ENCODE data around the gene ETV6. TPM values are rescaled to one million over a fixed set of nuclear protein-coding genes. Genes with fewer than 3 reads are reported as not detected.
A peak's percentile ranks its signal among the peaks of the same experiment; 100 is the strongest.

Gene ETV6
- total RNA-seq, 2 experiments from 2014 or later: 17.1 to 19.3 TPM

- H3K79me2 ChIP-seq (ENCODE audit: insufficient read depth, low read depth, low read length): peaks cover 31% of the 10 kb centered on the region; the same call in 1 of the 2 replicates
- no peak overlapping the region for H2AFZ ChIP-seq (ENCODE audit: low read length)
- peaks cover 6% of the 10 kb centered on the region; the same call in 1 of the 2 replicates for H3K36me3 ChIP-seq (ENCODE audit: insufficient read depth, low read length)
- CTCF ChIA-PET (ENCODE audit: unreplicated experiment): interaction anchor here (2.4 kb wide), 1 partner anchor 30 kb away, joined by 6 read pairs; no protein-coding TSS in a partner anchor
- peak overlapping the region; percentile 78 for H3K4me2 ChIP-seq (ENCODE audit: low read length)
- no peak for TF ChIP-seq EZH2phosphoT487 (IDR thresholded peaks at IDR 0.05; ENCODE audit: borderline replicate concordance, low read depth, low read length)
- no peak for TF ChIP-seq CTCF (conservative IDR thresholded peaks at IDR 0.05; ENCODE audit: low read length)
- POLR2A ChIA-PET: interaction anchor here (0.6 to 9.8 kb wide), 5 partner anchors 20 to 256 kb away, joined by 3 to 201 read pairs (median 12); partner anchors contain the start of gene ETV6
- no peaks in the 10 kb centered on the region for H3K9me2 ChIP-seq (ENCODE audit: insufficient read depth, low read length)
- intact Hi-C loops (cut with micrococcal nuclease; ENCODE audit: unreplicated experiment): loop anchor here (5.0 kb wide), 1 partner anchor 146 kb away; no protein-coding TSS in a partner anchor
- H3K27ac ChIP-seq (ENCODE audit: low read depth, low read length, poor library complexity, severe bottlenecking): peak overlapping the region; percentile 91
- BruUV-seq (replicated peaks): no TSS peak
- H3K4me1 ChIP-seq (ENCODE audit: insufficient read depth, low read length, poor library complexity, severe bottlenecking): peaks cover 100% of the 10 kb centered on the region
- no peaks in the 10 kb centered on the region for H3K9me3 ChIP-seq (ENCODE audit: low read length)
- DNase-seq (ENCODE audit: low spot score): no peak
- peak overlapping the region; percentile 8 for H3K4me3 ChIP-seq (ENCODE audit: low read depth, low read length, poor library complexity, severe bottlenecking)
- H4K20me1 ChIP-seq (ENCODE audit: insufficient read depth, low read length): no peaks in the 10 kb centered on the region
Observed at GRCh38 chr12:11728154-11728755, 78.8 kb downstream of the ETV6 start.

GRCh38 chr12:11729008-11729407 is 79.5 kb downstream of the ETV6 start:
- Histone ChIP-seq H3K27ac (ENCODE audit: low read depth, low read length, poor library complexity, severe bottlenecking) (peak overlapping the region; percentile 91), H3K9me2 (ENCODE audit: insufficient read depth, low read length) (no peaks in the 10 kb centered on the region), H4K20me1 (ENCODE audit: insufficient read depth, low read length) (no peaks in the 10 kb centered on the region), H3K36me3 (ENCODE audit: insufficient read depth, low read length) (peaks cover 6% of the 10 kb centered on the region; the same call in 1 of the 2 replicates), H3K4me2 (ENCODE audit: low read length) (peak overlapping the region; percentile 78), H3K9me3 (ENCODE audit: low read length) (no peaks in the 10 kb centered on the region), H3K79me2 (ENCODE audit: insufficient read depth, low read depth, low read length) (peaks cover 31% of the 10 kb centered on the region; the same call in 1 of the 2 replicates), H3K4me3 (ENCODE audit: low read depth, low read length, poor library complexity, severe bottlenecking) (peak overlapping the region; percentile 62), H2AFZ (ENCODE audit: low read length) (no peak overlapping the region), H3K4me1 (ENCODE audit: insufficient read depth, low read length, poor library complexity, severe bottlenecking) (peaks cover 100% of the 10 kb centered on the region)
- BruUV-seq (replicated peaks): no TSS peak
- DNase-seq (ENCODE audit: low spot score): peak; percentile 90
- intact Hi-C loops (cut with micrococcal nuclease; ENCODE audit: unreplicated experiment): loop anchor here (1.0 to 5.0 kb wide), 3 partner anchors 24 to 147 kb away; no protein-coding TSS in a partner anchor
- TF ChIP-seq CTCF (conservative IDR thresholded peaks at IDR 0.05; ENCODE audit: low read length) (no peak), EZH2phosphoT487 (IDR thresholded peaks at IDR 0.05; ENCODE audit: borderline replicate concordance, low read depth, low read length) (no peak)
- CTCF ChIA-PET (ENCODE audit: unreplicated experiment): interaction anchor here (0.6 kb wide), 1 partner anchor 590 kb away, joined by 3 read pairs; no protein-coding TSS in a partner anchor
- POLR2A ChIA-PET: interaction anchor here (0.6 to 9.8 kb wide), 6 partner anchors 20 to 256 kb away, joined by 3 to 201 read pairs (median 16); partner anchors contain the start of gene ETV6
